Astrocyte of the hippocampus (primary cell): ENCODE results near the gene ESRP2.

Source experiments
- DNase-seq: peaks from one replicate; pipeline ENCODE4 v3.0.0; 2011; ENCODE audit warnings: low read depth, low spot score

The ESRP2 gene

GRCh38 chr16:68237243-68238028 lies 1.5 kb upstream of the ESRP2 start:
- DNase-seq, result peak; percentile 100

- no peak for DNase-seq
These were observed 907 bp upstream of the ESRP2 start for GRCh38 chr16:68236826-68237242.

GRCh38 chr16:68236137-68236825 lies 354 bp upstream of the ESRP2 start:
- DNase-seq, result peak; percentile 33

GRCh38 chr16:68235108-68235886 lies 630 bp downstream of the ESRP2 start:
- peak; percentile 27 for DNase-seq

- no peak for DNase-seq
These were observed 1.5 kb downstream of the ESRP2 start for GRCh38 chr16:68234188-68235107.

GRCh38 chr16:68233835-68234187 lies 2.1 kb downstream of the ESRP2 start:
- no peak for DNase-seq

- no peak for DNase-seq
These were observed 2.7 kb downstream of the ESRP2 start for GRCh38 chr16:68233085-68233834.

GRCh38 chr16:68232335-68232734 lies 3.6 kb downstream of the ESRP2 start:
- DNase-seq, result no peak

- DNase-seq, result no peak
These were observed 4.4 kb downstream of the ESRP2 start for GRCh38 chr16:68231384-68232136.

- DNase-seq, result no peak
These were observed 5.0 kb downstream of the ESRP2 start for GRCh38 chr16:68230956-68231355.

GRCh38 chr16:68230176-68230571 lies 5.8 kb downstream of the ESRP2 start:
- no peak for DNase-seq

GRCh38 chr16:68229431-68230175 lies 6.3 kb downstream of the ESRP2 start:
- DNase-seq, result peak; percentile 81

- no peak for DNase-seq
These were observed 7.3 kb downstream of the ESRP2 start for GRCh38 chr16:68228652-68229051.

GRCh38 chr16:68227850-68228553 lies 7.9 kb downstream of the ESRP2 start:
- DNase-seq, result no peak

GRCh38 chr16:68227183-68227793 lies 8.6 kb downstream of the ESRP2 start:
- DNase-seq, result no peak

- no peak for DNase-seq
These were observed 9.8 kb downstream of the ESRP2 start for GRCh38 chr16:68226116-68226515.

- no peak for DNase-seq
These were observed 12.9 kb downstream of the ESRP2 start for GRCh38 chr16:68223072-68223471.

- no peak for DNase-seq
These were observed 16.1 kb downstream of the ESRP2 start for GRCh38 chr16:68219725-68220351.
